ENCODE results near the gene TMEM178B.

TMEM178B gene

GRCh38 chr7:141406347-141406746 is 332.5 kb downstream of the TMEM178B start:
- Histone ChIP-seq H3K4me1 (ENCODE audit: low read depth, poor library complexity, severe bottlenecking) (no peaks in the 10 kb centered on the region), H3K27ac (no peak overlapping the region), H3K4me2 (no peak overlapping the region), H3K36me3 (ENCODE audit: insufficient read depth) (no peaks in the 10 kb centered on the region), H3K27me3 (ENCODE audit: insufficient read depth, low read depth) (no peaks in the 10 kb centered on the region), H2AFZ (ENCODE audit: low read depth) (no peak overlapping the region), H3K9ac (no peak overlapping the region), H3K79me2 (ENCODE audit: insufficient read depth, low read depth) (no peaks in the 10 kb centered on the region), H3K4me3 (IDR thresholded peaks at IDR 0.05; ENCODE audit: insufficient read depth, low read depth, low read length) (no peak overlapping the region), H4K20me1 (ENCODE audit: insufficient read depth) (no peaks in the 10 kb centered on the region)
- no peak for TF ChIP-seq CTCF (conservative IDR thresholded peaks at IDR 0.05; ENCODE audit: low read depth, low read length)

DNA sequence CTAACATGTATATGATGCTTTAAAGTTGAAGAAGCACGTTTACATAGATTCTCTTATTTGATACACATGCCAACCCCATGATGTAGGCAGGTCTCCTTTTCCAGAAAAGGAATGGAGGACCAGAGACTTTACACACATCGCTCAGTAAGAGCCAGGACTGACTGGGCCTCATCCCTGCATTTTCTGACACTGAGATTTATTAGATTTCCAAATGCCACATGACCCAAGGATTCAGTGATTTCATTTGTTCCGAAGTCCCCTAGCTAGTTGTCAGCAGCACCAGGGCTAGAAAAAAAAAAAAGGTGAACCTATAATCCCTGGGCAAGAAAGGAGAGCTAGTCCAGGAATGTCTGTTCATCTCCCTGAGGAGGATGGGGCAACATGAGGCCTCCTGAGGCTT is 334.0 kb downstream of the TMEM178B start:
- no peaks in the 10 kb centered on the region for H3K79me2 ChIP-seq (ENCODE audit: insufficient read depth, low read depth)

GRCh38 chr7:141408440-141408839 is 334.6 kb downstream of the TMEM178B start:
- no peak overlapping the region for H3K4me3 ChIP-seq (IDR thresholded peaks at IDR 0.05; ENCODE audit: insufficient read depth, low read depth, low read length)
- H3K4me2 ChIP-seq, result no peak overlapping the region
- no peak overlapping the region for H3K9ac ChIP-seq
- H3K27me3 ChIP-seq (ENCODE audit: insufficient read depth, low read depth), result no peaks in the 10 kb centered on the region
- H3K27ac ChIP-seq, result no peak overlapping the region
- TF ChIP-seq CTCF (conservative IDR thresholded peaks at IDR 0.05; ENCODE audit: low read depth, low read length), result no peak
- no peaks in the 10 kb centered on the region for H3K4me1 ChIP-seq (ENCODE audit: low read depth, poor library complexity, severe bottlenecking)
- no peak overlapping the region for H2AFZ ChIP-seq (ENCODE audit: low read depth)
- no peaks in the 10 kb centered on the region for H3K79me2 ChIP-seq (ENCODE audit: insufficient read depth, low read depth)
- no peaks in the 10 kb centered on the region for H4K20me1 ChIP-seq (ENCODE audit: insufficient read depth)
- no peaks in the 10 kb centered on the region for H3K36me3 ChIP-seq (ENCODE audit: insufficient read depth)

More for the DNA sequence above, 334.0 kb downstream of the TMEM178B start:
- Histone ChIP-seq H3K9ac (no peak overlapping the region), H3K4me2 (no peak overlapping the region), H4K20me1 (ENCODE audit: insufficient read depth) (no peaks in the 10 kb centered on the region), H3K36me3 (ENCODE audit: insufficient read depth) (no peaks in the 10 kb centered on the region), H3K27me3 (ENCODE audit: insufficient read depth, low read depth) (no peaks in the 10 kb centered on the region), H3K4me3 (IDR thresholded peaks at IDR 0.05; ENCODE audit: insufficient read depth, low read depth, low read length) (no peak overlapping the region), H2AFZ (ENCODE audit: low read depth) (no peak overlapping the region), H3K27ac (no peak overlapping the region), H3K4me1 (ENCODE audit: low read depth, poor library complexity, severe bottlenecking) (no peaks in the 10 kb centered on the region)
- no peak for TF ChIP-seq CTCF (conservative IDR thresholded peaks at IDR 0.05; ENCODE audit: low read depth, low read length)

GRCh38 chr7:141409219-141409618 is 335.4 kb downstream of the TMEM178B start:
- Histone ChIP-seq H3K79me2 (ENCODE audit: insufficient read depth, low read depth) (no peaks in the 10 kb centered on the region), H3K4me2 (no peak overlapping the region), H3K4me3 (IDR thresholded peaks at IDR 0.05; ENCODE audit: insufficient read depth, low read depth, low read length) (no peak overlapping the region), H3K27ac (no peak overlapping the region), H3K27me3 (ENCODE audit: insufficient read depth, low read depth) (no peaks in the 10 kb centered on the region), H2AFZ (ENCODE audit: low read depth) (no peak overlapping the region), H4K20me1 (ENCODE audit: insufficient read depth) (no peaks in the 10 kb centered on the region), H3K9ac (no peak overlapping the region), H3K4me1 (ENCODE audit: low read depth, poor library complexity, severe bottlenecking) (no peaks in the 10 kb centered on the region), H3K36me3 (ENCODE audit: insufficient read depth) (no peaks in the 10 kb centered on the region)
- no peak for TF ChIP-seq CTCF (conservative IDR thresholded peaks at IDR 0.05; ENCODE audit: low read depth, low read length)
